WTC11 (cell line): ENCODE results near the gene DNM1L. TPM values are rescaled to one million over a fixed set of nuclear protein-coding genes. Genes with fewer than 3 reads are reported as not detected.

Source experiments
- ATAC-seq: fragments of 200-7000 bp; cut with Tn5 transposase; 2 replicates; pipeline ENCODE4 v1.10.0; 2021; ENCODE audit warnings: mild to moderate bottlenecking, moderate library complexity
- CTCF ChIA-PET: fragments of 300-600 bp; sonication (Branson Sonifier 250); formaldehyde crosslinking; loops from one replicate; lab custom pipeline; 2021; ENCODE audit warnings: antibody characterized with exemption; lab: Charles Lee
- POLR2A ChIA-PET: fragments of 350-600 bp; sonication (Branson Sonifier 250); formaldehyde crosslinking; loops from one replicate; lab custom pipeline; 2021; ENCODE audit warnings: antibody characterized with exemption; lab: Charles Lee
- DNase-seq: peaks from one replicate; pipeline ENCODE4 v3.0.0; 2021; ENCODE audit warnings: low spot score
- H3K27ac Mint-ChIP-seq: 2 replicates; pipeline ENCODE4 v1.8.0; 2021; ENCODE audit warnings: mixed read lengths
- H3K27me3 Mint-ChIP-seq: 2 replicates; pipeline ENCODE4 v1.8.0; 2021; ENCODE audit warnings: low read depth, mild to moderate bottlenecking, moderate library complexity, mixed read lengths
- H3K36me3 Mint-ChIP-seq: 2 replicates; pipeline ENCODE4 v1.8.0; 2021; ENCODE audit warnings: mixed read lengths
- H3K4me1 Mint-ChIP-seq: 2 replicates; pipeline ENCODE4 v1.8.0; 2022; ENCODE audit warnings: mixed read lengths
- H3K4me3 Mint-ChIP-seq: 2 replicates; pipeline ENCODE4 v1.8.0; 2021; ENCODE audit warnings: mild to moderate bottlenecking, moderate library complexity, mixed read lengths
- H3K9me3 Mint-ChIP-seq: 2 replicates; pipeline ENCODE4 v1.8.0; 2021; ENCODE audit warnings: mixed read lengths
- ATF1 ChIP-seq: sonication (generic); formaldehyde crosslinking; IDR thresholded peaks from 2 replicates; pipeline ENCODE4 v1.8.1; 2023; ENCODE audit warnings: mild to moderate bottlenecking, moderate library complexity, missing genetic modification reagents
- CREB1 ChIP-seq: sonication (generic); formaldehyde crosslinking; IDR thresholded peaks from 2 replicates; pipeline ENCODE4 v1.8.0; 2023; ENCODE audit warnings: mild to moderate bottlenecking, missing genetic modification reagents
- ESRRA ChIP-seq: sonication (generic); formaldehyde crosslinking; IDR thresholded peaks from 2 replicates; pipeline ENCODE4 v1.8.1; 2022; ENCODE audit warnings: mild to moderate bottlenecking, missing genetic modification reagents, borderline replicate concordance
- FOXJ3 ChIP-seq: sonication (generic); formaldehyde crosslinking; IDR thresholded peaks from 2 replicates; pipeline ENCODE4 v1.9.0; 2021; ENCODE audit warnings: missing genetic modification reagents, mild to moderate bottlenecking, borderline replicate concordance
- HMGA2 ChIP-seq: fragments of 250-450 bp; sonication (Bioruptor Pico); IDR thresholded peaks from 2 replicates; pipeline ENCODE4 v1.4.0; 2021; ENCODE audit warnings: mild to moderate bottlenecking, moderate library complexity
- JAZF1 ChIP-seq: fragments of 250-450 bp; sonication (Bioruptor Pico); IDR thresholded peaks from 2 replicates; pipeline ENCODE4 v1.9.0; 2021; ENCODE audit warnings: moderate library complexity, mild to moderate bottlenecking, inconsistent platforms
- JUN ChIP-seq: sonication (generic); formaldehyde crosslinking; IDR thresholded peaks from 2 replicates; pipeline ENCODE4 v1.8.0; 2023; ENCODE audit warnings: mild to moderate bottlenecking, missing genetic modification reagents
- NFATC4 ChIP-seq: fragments of 250-450 bp; sonication (Bioruptor Pico); IDR thresholded peaks from 2 replicates; pipeline ENCODE4 v1.9.0; 2021; ENCODE audit warnings: mild to moderate bottlenecking
- NFYB ChIP-seq: sonication (generic); formaldehyde crosslinking; conservative IDR thresholded peaks from 2 replicates; pipeline ENCODE4 v1.8.0; 2022; ENCODE audit warnings: low read depth, missing genetic modification reagents
- NR3C1 ChIP-seq: sonication (generic); formaldehyde crosslinking; conservative IDR thresholded peaks from 2 replicates; pipeline ENCODE4 v1.8.1; 2023; ENCODE audit warnings: low read depth, mild to moderate bottlenecking, missing genetic modification reagents
- OVOL2 ChIP-seq: fragments of 250-450 bp; sonication (Bioruptor Pico); IDR thresholded peaks from 2 replicates; pipeline ENCODE4 v1.9.0; 2021; ENCODE audit warnings: mild to moderate bottlenecking, borderline replicate concordance
- PRRX2 ChIP-seq: fragments of 250-450 bp; sonication (Bioruptor Pico); IDR thresholded peaks from 2 replicates; pipeline ENCODE4 v1.8.0; 2021; ENCODE audit warnings: mild to moderate bottlenecking
- TEAD4 ChIP-seq: sonication (generic); formaldehyde crosslinking; IDR thresholded peaks from 2 replicates; pipeline ENCODE4 v1.8.0; 2022; ENCODE audit warnings: mild to moderate bottlenecking, missing genetic modification reagents
- ZNF121 ChIP-seq: sonication (generic); formaldehyde crosslinking; IDR thresholded peaks from 2 replicates; pipeline ENCODE4 v1.8.0; 2023; ENCODE audit warnings: missing genetic modification reagents
- ZNF138 ChIP-seq: sonication (generic); formaldehyde crosslinking; conservative IDR thresholded peaks from 2 replicates; pipeline ENCODE4 v1.8.1; 2022; ENCODE audit warnings: mild to moderate bottlenecking, moderate library complexity, missing genetic modification reagents
- total RNA-seq: library from RNA; stranded (reverse); gene quantifications from 3 replicates; pipeline ENCODE4 v1.2.3, GENCODE V29; 2021
- TF ChIP-seq, protein P1 (sequence below): sonication (generic); formaldehyde crosslinking; IDR thresholded peaks from 2 replicates; pipeline ENCODE4 v1.8.1; 2022; ENCODE audit warnings: mild to moderate bottlenecking, moderate library complexity, missing genetic modification reagents
- TF ChIP-seq, protein P2 (sequence below): sonication (generic); formaldehyde crosslinking; IDR thresholded peaks from 2 replicates; pipeline ENCODE4 v1.8.1; 2022; ENCODE audit warnings: low read depth, missing genetic modification reagents, borderline replicate concordance
- TF ChIP-seq, protein P3 (sequence below): sonication (generic); formaldehyde crosslinking; IDR thresholded peaks from 2 replicates; pipeline ENCODE4 v1.8.1; 2022; ENCODE audit warnings: low read depth, mild to moderate bottlenecking, moderate library complexity, missing genetic modification reagents, borderline replicate concordance
- TF ChIP-seq, protein P4 (sequence below): fragments of 250-450 bp; sonication (Bioruptor Pico); IDR thresholded peaks from 2 replicates; pipeline ENCODE4 v1.8.0; 2021; ENCODE audit warnings: mild to moderate bottlenecking
- TF ChIP-seq, protein P5 (sequence below): sonication (generic); formaldehyde crosslinking; IDR thresholded peaks from 2 replicates; pipeline ENCODE4 v1.8.1; 2022; ENCODE audit warnings: missing genetic modification reagents, borderline replicate concordance
- TF ChIP-seq, protein P6 (sequence below): sonication (generic); formaldehyde crosslinking; IDR thresholded peaks from 2 replicates; pipeline ENCODE4 v1.8.0; 2023; ENCODE audit warnings: missing genetic modification reagents
- TF ChIP-seq, protein P7 (sequence below): sonication (generic); formaldehyde crosslinking; IDR thresholded peaks from 2 replicates; pipeline ENCODE4 v1.8.1; 2023; ENCODE audit warnings: mild to moderate bottlenecking, missing genetic modification reagents, moderate library complexity
- TF ChIP-seq, protein P8 (sequence below): sonication (generic); formaldehyde crosslinking; IDR thresholded peaks from 2 replicates; pipeline ENCODE4 v1.8.1; 2023; ENCODE audit warnings: mild to moderate bottlenecking, missing genetic modification reagents
- TF ChIP-seq, protein P9 (sequence below): sonication (generic); formaldehyde crosslinking; conservative IDR thresholded peaks from 2 replicates; pipeline ENCODE4 v1.8.1; 2022; ENCODE audit warnings: mild to moderate bottlenecking, missing genetic modification reagents

The DNM1L gene
- total RNA-seq, 1 experiment from 2014 or later, result 74.3 TPM

DNA sequence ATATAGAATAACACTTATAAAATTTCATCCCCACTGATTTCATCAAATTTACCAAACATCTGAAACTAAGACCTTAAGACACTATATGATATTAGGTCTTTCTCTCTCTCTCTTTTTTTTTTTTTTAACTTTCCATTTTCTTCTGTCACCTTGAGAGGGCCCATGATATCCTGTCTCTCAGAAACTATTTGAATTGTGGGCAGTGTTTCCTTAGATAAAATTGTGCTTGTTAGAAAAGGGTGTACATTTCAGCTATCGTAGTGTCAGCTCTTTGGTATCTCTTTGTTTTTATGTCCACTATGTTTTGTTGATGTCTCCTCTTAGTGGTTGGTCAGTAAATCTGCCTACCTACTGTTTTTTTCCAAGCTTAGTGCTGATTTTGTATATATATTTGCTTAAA lies 23.8 kb downstream of the DNM1L start (continued):
- TF ChIP-seq, protein P1, sequence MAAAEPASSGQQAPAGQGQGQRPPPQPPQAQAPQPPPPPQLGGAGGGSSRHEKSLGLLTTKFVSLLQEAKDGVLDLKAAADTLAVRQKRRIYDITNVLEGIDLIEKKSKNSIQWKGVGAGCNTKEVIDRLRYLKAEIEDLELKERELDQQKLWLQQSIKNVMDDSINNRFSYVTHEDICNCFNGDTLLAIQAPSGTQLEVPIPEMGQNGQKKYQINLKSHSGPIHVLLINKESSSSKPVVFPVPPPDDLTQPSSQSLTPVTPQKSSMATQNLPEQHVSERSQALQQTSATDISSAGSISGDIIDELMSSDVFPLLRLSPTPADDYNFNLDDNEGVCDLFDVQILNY (CRISPR knock-in tag), result no peak

DNA sequence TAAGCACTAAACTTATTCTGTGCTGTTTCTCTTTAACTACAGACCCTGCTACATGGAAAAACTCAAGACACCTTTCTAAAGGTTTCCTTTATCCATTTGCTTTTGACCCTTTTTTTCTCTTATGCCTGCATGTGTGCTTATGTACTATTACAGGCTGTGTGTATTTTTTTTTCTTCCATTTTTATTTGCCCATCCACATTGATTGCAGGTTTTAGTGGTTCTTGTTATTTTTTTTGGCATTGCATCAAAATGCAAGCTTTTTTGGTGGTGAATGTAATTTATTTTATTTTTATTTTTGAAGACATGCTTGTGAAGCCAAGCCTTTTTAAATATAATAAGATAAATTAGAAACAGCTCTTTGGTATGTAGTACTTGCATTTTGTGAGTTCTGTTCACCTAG lies 26.7 kb downstream of the DNM1L start:
- no peaks in the 10 kb centered on the region for H3K4me1 Mint-ChIP-seq
- POLR2A ChIA-PET, result no interaction called here

DNA sequence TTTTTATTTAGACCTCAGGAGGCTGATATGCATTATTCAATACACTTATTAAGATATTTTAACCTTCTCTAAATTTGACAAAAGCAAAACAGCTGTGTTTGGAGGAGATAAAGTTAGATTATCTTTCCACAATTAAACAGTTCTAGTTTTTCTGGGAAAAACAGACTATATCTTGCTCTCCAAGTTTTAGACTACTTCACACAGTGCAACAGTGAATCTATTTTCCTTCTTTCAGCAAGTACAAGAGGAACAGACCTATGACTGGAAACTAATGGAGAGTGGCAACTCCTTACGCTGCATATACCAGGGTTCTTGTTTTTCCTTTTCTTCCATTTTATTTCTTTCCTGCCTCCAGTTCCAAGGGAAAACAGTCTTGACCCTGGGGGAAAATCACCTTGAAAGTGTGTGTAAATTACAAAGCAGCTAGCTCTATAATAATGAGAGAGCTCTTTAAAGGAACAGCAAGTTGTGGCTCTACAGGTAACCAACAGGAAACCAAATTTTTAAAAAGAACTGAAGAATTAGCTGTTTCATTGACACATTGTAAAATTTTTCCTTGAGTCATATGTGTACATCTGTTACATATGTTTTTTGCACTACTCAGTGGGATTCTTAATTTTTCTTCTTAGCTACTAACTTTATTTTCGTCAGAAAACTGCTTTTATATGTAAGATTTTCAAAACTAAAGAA lies 27.4 kb downstream of the DNM1L start:
- peaks cover 13% of the 10 kb centered on the region for H3K36me3 Mint-ChIP-seq
- DNase-seq, result no peak
- no peaks in the 10 kb centered on the region for H3K27me3 Mint-ChIP-seq
- no peak for ATAC-seq
- H3K4me3 Mint-ChIP-seq, result no peak overlapping the region
- ChIA-PET POLR2A (interaction anchor here (0.6 kb wide), 1 partner anchor 48 kb away, joined by 3 read pairs; no protein-coding TSS in a partner anchor), CTCF (no interaction called here)
- H3K9me3 Mint-ChIP-seq, result no peaks in the 10 kb centered on the region
- peak overlapping the region; percentile 60; the same call in 1 of the 2 replicates for H3K27ac Mint-ChIP-seq
- H3K4me1 Mint-ChIP-seq, result no peaks in the 10 kb centered on the region
- TF ChIP-seq, protein P2, sequence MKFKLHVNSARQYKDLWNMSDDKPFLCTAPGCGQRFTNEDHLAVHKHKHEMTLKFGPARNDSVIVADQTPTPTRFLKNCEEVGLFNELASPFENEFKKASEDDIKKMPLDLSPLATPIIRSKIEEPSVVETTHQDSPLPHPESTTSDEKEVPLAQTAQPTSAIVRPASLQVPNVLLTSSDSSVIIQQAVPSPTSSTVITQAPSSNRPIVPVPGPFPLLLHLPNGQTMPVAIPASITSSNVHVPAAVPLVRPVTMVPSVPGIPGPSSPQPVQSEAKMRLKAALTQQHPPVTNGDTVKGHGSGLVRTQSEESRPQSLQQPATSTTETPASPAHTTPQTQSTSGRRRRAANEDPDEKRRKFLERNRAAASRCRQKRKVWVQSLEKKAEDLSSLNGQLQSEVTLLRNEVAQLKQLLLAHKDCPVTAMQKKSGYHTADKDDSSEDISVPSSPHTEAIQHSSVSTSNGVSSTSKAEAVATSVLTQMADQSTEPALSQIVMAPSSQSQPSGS (CRISPR knock-in tag), result no peak
- no peak for TF ChIP-seq NFYB (CRISPR knock-in tag)
- TF ChIP-seq, protein P3, sequence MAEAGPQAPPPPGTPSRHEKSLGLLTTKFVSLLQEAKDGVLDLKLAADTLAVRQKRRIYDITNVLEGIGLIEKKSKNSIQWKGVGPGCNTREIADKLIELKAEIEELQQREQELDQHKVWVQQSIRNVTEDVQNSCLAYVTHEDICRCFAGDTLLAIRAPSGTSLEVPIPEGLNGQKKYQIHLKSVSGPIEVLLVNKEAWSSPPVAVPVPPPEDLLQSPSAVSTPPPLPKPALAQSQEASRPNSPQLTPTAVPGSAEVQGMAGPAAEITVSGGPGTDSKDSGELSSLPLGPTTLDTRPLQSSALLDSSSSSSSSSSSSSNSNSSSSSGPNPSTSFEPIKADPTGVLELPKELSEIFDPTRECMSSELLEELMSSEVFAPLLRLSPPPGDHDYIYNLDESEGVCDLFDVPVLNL (CRISPR knock-in tag), result no peak
- TF ChIP-seq, protein P4, sequence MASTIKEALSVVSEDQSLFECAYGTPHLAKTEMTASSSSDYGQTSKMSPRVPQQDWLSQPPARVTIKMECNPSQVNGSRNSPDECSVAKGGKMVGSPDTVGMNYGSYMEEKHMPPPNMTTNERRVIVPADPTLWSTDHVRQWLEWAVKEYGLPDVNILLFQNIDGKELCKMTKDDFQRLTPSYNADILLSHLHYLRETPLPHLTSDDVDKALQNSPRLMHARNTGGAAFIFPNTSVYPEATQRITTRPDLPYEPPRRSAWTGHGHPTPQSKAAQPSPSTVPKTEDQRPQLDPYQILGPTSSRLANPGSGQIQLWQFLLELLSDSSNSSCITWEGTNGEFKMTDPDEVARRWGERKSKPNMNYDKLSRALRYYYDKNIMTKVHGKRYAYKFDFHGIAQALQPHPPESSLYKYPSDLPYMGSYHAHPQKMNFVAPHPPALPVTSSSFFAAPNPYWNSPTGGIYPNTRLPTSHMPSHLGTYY, result no peak
- no peak for TF ChIP-seq NR3C1 (CRISPR knock-in tag)
- no peak for TF ChIP-seq PRRX2 (CRISPR knock-in tag)
- TF ChIP-seq ZNF138, result no peak
- no peak for TF ChIP-seq ESRRA (CRISPR knock-in tag)
- TF ChIP-seq JUN, result no peak

More for the DNA sequence above, 26.7 kb downstream of the DNM1L start:
- no peak overlapping the region for H3K4me3 Mint-ChIP-seq
- H3K9me3 Mint-ChIP-seq, result no peaks in the 10 kb centered on the region
- H3K36me3 Mint-ChIP-seq, result peaks cover 10% of the 10 kb centered on the region
- no peaks in the 10 kb centered on the region for H3K27me3 Mint-ChIP-seq
- no peak for ATAC-seq
- H3K27ac Mint-ChIP-seq, result no peak overlapping the region
- DNase-seq, result no peak
- TF ChIP-seq TEAD4 (CRISPR knock-in tag), result no peak
- no peak for TF ChIP-seq CREB1 (CRISPR knock-in tag)
- TF ChIP-seq, protein P5, sequence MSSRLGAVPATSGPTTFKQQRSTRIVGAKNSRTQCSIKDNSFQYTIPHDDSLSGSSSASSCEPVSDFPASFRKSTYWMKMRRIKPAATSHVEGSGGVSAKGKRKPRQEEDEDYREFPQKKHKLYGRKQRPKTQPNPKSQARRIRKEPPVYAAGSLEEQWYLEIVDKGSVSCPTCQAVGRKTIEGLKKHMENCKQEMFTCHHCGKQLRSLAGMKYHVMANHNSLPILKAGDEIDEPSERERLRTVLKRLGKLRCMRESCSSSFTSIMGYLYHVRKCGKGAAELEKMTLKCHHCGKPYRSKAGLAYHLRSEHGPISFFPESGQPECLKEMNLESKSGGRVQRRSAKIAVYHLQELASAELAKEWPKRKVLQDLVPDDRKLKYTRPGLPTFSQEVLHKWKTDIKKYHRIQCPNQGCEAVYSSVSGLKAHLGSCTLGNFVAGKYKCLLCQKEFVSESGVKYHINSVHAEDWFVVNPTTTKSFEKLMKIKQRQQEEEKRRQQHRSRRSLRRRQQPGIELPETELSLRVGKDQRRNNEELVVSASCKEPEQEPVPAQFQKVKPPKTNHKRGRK (CRISPR knock-in tag), result no peak
- TF ChIP-seq FOXJ3 (CRISPR knock-in tag), result no peak
- TF ChIP-seq NR3C1 (CRISPR knock-in tag), result no peak
- TF ChIP-seq JAZF1 (CRISPR knock-in tag), result no peak
- no peak for TF ChIP-seq ATF1 (CRISPR knock-in tag)
- TF ChIP-seq, protein P6, sequence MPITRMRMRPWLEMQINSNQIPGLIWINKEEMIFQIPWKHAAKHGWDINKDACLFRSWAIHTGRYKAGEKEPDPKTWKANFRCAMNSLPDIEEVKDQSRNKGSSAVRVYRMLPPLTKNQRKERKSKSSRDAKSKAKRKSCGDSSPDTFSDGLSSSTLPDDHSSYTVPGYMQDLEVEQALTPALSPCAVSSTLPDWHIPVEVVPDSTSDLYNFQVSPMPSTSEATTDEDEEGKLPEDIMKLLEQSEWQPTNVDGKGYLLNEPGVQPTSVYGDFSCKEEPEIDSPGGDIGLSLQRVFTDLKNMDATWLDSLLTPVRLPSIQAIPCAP, result no peak
- TF ChIP-seq, protein P3 (CRISPR knock-in tag), result no peak
- TF ChIP-seq ZNF121 (CRISPR knock-in tag), result no peak
- TF ChIP-seq, protein P7, sequence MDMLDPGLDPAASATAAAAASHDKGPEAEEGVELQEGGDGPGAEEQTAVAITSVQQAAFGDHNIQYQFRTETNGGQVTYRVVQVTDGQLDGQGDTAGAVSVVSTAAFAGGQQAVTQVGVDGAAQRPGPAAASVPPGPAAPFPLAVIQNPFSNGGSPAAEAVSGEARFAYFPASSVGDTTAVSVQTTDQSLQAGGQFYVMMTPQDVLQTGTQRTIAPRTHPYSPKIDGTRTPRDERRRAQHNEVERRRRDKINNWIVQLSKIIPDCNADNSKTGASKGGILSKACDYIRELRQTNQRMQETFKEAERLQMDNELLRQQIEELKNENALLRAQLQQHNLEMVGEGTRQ, result no peak
- TF ChIP-seq, protein P8, sequence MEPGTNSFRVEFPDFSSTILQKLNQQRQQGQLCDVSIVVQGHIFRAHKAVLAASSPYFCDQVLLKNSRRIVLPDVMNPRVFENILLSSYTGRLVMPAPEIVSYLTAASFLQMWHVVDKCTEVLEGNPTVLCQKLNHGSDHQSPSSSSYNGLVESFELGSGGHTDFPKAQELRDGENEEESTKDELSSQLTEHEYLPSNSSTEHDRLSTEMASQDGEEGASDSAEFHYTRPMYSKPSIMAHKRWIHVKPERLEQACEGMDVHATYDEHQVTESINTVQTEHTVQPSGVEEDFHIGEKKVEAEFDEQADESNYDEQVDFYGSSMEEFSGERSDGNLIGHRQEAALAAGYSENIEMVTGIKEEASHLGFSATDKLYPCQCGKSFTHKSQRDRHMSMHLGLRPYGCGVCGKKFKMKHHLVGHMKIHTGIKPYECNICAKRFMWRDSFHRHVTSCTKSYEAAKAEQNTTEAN, result no peak
- no peak for TF ChIP-seq OVOL2
- TF ChIP-seq, protein P9, sequence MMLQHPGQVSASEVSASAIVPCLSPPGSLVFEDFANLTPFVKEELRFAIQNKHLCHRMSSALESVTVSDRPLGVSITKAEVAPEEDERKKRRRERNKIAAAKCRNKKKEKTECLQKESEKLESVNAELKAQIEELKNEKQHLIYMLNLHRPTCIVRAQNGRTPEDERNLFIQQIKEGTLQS (CRISPR knock-in tag), result no peak
- TF ChIP-seq NFATC4, result no peak
- TF ChIP-seq HMGA2 (CRISPR knock-in tag), result no peak
- TF ChIP-seq, all 79 proteins: peak for 0
- CTCF ChIA-PET, result no interaction called here
